Endodermal cell (in vitro differentiated cells): ENCODE measurements around the gene CD58. TPM values are rescaled to one million over a fixed set of nuclear protein-coding genes. Genes with fewer than 3 reads are reported as not detected.

Experiments used
- DNase-seq: peaks from one replicate; pipeline ENCODE4 v3.0.0-alpha.2; 2017
- H3K27ac ChIP-seq: 2 replicates; pipeline ENCODE4 v1.5.1; 2013; ENCODE audit warnings: mild to moderate bottlenecking, low read depth, low read length, moderate library complexity
- H3K27me3 ChIP-seq: 2 replicates; pipeline ENCODE4 v1.6.1; 2013; ENCODE audit warnings: mild to moderate bottlenecking, low read length, moderate library complexity; ENCODE audit not compliant: insufficient read depth, control insufficient read depth, poor library complexity, severe bottlenecking
- H3K36me3 ChIP-seq: 2 replicates; pipeline ENCODE4 v1.7.0; 2013; ENCODE audit warnings: mild to moderate bottlenecking, low read length, moderate library complexity; ENCODE audit not compliant: control insufficient read depth, insufficient read depth
- H3K4me1 ChIP-seq: one replicate; pipeline ENCODE4 v1.7.0; 2013; ENCODE audit warnings: low read length; ENCODE audit not compliant: control insufficient read depth, insufficient read depth
- H3K4me3 ChIP-seq: 2 replicates; pipeline ENCODE4 v1.5.1; 2013; ENCODE audit warnings: mild to moderate bottlenecking, low read length, moderate library complexity
- H3K9ac ChIP-seq: 2 replicates; pipeline ENCODE4 v1.6.1; 2013; ENCODE audit warnings: mild to moderate bottlenecking, low read length, moderate library complexity; ENCODE audit not compliant: poor library complexity, severe bottlenecking; ENCODE audit errors: extremely low read depth
- H3K9me3 ChIP-seq: 2 replicates; pipeline ENCODE4 v1.6.1; 2013; ENCODE audit warnings: mild to moderate bottlenecking, low read length, moderate library complexity; ENCODE audit not compliant: control insufficient read depth
- H3K27ac Mint-ChIP-seq: 2 replicates; pipeline ENCODE4 v1.8.0; 2020; ENCODE audit warnings: mixed read lengths
- H3K27me3 Mint-ChIP-seq: 2 replicates; pipeline ENCODE4 v1.8.0; 2021; ENCODE audit warnings: mild to moderate bottlenecking, mixed read lengths; ENCODE audit not compliant: insufficient read depth
- H3K36me3 Mint-ChIP-seq: 2 replicates; pipeline ENCODE4 v1.8.0; 2020; ENCODE audit warnings: low read depth, mixed read lengths
- H3K4me1 Mint-ChIP-seq: 2 replicates; pipeline ENCODE4 v1.8.0; 2020; ENCODE audit warnings: mixed read lengths
- H3K4me3 Mint-ChIP-seq: 2 replicates; pipeline ENCODE4 v1.8.0; 2020; ENCODE audit warnings: mild to moderate bottlenecking, moderate library complexity, mixed read lengths
- H3K9me3 Mint-ChIP-seq: 2 replicates; pipeline ENCODE4 v1.8.0; 2020; ENCODE audit warnings: mild to moderate bottlenecking, mixed read lengths
- WGBS, 2 experiments: methylation state at CpG; one replicate each; pipeline versions ENCODE4 v1.1.5 to v1.1.7; 2013; ENCODE audit warnings: missing lambda C conversion rate in 2 of 2, mixed read lengths in 1 of 2; ENCODE audit not compliant: insufficient coverage in 1 of 2, insufficient read length in 1 of 2; 5-methylcytosine and 5-hydroxymethylcytosine counted together
- total RNA-seq, 2 donors: library from RNA; stranded (reverse); fragmentation: NEBNext Ultra II Directional in 1 of 2; extraction: Animal tissue kit (Norgen Biotek cat#: 25700) in 1 of 2; gene quantifications; 2 replicates in 1 of 2; 3 replicates in 1 of 2; pipeline ENCODE4 v1.2.1, GENCODE V29; 2021
- TF ChIP-seq, protein P1 (sequence below): fragments of 200-600 bp; sonication (generic); conservative IDR thresholded peaks from 2 replicates; pipeline ENCODE4 v1.5.0; 2021; ENCODE audit warnings: antibody characterized with exemption, mild to moderate bottlenecking

CD58 gene
- total RNA-seq, 2 donors from 2014 or later, result 4.6 to 5.9 TPM

DNA sequence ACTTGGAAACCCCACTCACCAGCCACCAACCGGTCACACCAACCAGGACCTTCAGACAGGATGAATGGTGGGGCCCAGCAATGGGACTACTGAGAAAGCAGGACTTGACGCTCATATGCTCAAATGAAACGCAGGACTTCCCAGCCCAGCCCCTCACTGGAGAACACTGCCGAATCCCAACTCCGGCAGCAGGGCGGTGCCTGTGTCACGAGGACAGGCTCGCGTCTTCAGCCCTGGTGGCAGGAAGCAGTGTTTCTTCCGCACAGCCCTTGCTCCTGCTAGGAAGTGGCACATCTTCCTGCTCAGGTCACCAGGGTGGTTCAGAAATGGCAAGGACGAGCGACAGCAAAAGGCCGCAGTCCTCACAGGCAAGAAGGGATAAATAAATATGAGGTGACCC, 38.9 kb downstream of the CD58 start:
- DNase-seq, result no peak
- Mint-ChIP-seq H3K4me1 (no peaks in the 10 kb centered on the region), H3K27me3 (peaks cover 2% of the 10 kb centered on the region), H3K27ac (no peak overlapping the region), H3K36me3 (peaks cover 32% of the 10 kb centered on the region), H3K9me3 (peaks cover 17% of the 10 kb centered on the region), H3K4me3 (no peak overlapping the region)
- Histone ChIP-seq H3K27ac (no peak overlapping the region), H3K36me3 (peaks cover 7% of the 10 kb centered on the region), H3K4me1 (no peaks in the 10 kb centered on the region), H3K9me3 (peaks cover 9% of the 10 kb centered on the region), H3K4me3 (no peak overlapping the region), H3K27me3 (no peaks in the 10 kb centered on the region), H3K9ac (no peak overlapping the region)
- 87 to 95% methylated on average over 13 of the region's 13 CpGs for WGBS, 2 experiments
- TF ChIP-seq, protein P1, sequence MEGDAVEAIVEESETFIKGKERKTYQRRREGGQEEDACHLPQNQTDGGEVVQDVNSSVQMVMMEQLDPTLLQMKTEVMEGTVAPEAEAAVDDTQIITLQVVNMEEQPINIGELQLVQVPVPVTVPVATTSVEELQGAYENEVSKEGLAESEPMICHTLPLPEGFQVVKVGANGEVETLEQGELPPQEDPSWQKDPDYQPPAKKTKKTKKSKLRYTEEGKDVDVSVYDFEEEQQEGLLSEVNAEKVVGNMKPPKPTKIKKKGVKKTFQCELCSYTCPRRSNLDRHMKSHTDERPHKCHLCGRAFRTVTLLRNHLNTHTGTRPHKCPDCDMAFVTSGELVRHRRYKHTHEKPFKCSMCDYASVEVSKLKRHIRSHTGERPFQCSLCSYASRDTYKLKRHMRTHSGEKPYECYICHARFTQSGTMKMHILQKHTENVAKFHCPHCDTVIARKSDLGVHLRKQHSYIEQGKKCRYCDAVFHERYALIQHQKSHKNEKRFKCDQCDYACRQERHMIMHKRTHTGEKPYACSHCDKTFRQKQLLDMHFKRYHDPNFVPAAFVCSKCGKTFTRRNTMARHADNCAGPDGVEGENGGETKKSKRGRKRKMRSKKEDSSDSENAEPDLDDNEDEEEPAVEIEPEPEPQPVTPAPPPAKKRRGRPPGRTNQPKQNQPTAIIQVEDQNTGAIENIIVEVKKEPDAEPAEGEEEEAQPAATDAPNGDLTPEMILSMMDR, result no peak

DNA sequence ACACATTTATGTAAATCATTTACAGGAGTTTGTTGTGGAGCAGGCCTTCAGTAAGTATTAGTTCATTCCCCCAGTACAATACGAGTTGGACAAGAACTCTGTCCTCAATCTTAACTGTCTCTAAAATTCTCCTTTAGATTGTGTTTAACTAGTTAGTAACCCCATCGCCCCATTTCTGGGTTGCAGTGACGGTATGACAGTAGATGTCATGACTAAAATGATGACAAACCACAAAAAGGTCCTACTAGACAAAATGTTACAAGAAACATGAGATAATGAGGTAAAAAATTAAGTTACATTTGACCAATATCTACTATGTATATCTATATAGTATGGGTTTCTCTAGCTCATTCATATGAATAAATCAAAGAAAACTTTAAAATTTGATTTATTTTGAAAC, 41.1 kb downstream of the CD58 start:
- H3K4me3 Mint-ChIP-seq, result no peak overlapping the region
- H3K36me3 Mint-ChIP-seq, result peaks cover 20% of the 10 kb centered on the region
- 90 to 92% methylated on average over 2 to 3 of the region's 3 CpGs for WGBS, 2 experiments
- no peak overlapping the region for H3K4me3 ChIP-seq
- H3K9ac ChIP-seq, result no peak overlapping the region
- H3K4me1 ChIP-seq, result no peaks in the 10 kb centered on the region
- no peak overlapping the region for H3K27ac Mint-ChIP-seq
- DNase-seq, result no peak
- TF ChIP-seq, protein P1, result no peak
- H3K27me3 ChIP-seq, result no peaks in the 10 kb centered on the region
- no peaks in the 10 kb centered on the region for H3K4me1 Mint-ChIP-seq
- no peak overlapping the region for H3K27ac ChIP-seq
- H3K27me3 Mint-ChIP-seq, result peaks cover 2% of the 10 kb centered on the region
- H3K9me3 Mint-ChIP-seq, result peaks cover 11% of the 10 kb centered on the region
- H3K9me3 ChIP-seq, result peaks cover 11% of the 10 kb centered on the region
- H3K36me3 ChIP-seq, result no peaks in the 10 kb centered on the region

DNA sequence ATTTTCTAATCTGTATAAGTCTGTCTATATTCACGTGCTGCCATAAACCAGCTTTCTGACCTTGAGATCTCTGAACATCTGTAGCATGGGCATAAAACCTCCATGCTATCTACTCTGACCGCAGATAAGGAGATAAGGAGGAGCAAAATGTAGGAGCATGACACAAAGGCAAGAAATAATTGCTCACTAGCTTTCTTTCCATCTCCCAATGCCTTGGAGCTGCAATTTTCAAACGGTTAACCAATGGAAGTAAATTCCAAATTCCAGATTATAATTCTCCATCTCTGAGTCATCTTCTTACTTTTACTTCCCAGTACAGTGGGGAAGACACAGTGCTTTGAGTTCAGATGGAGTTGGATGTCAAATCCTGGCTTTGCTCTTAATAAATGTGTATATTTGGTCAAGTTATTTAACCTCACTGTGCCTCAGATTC, 41.6 kb downstream of the CD58 start:
- H3K36me3 Mint-ChIP-seq, result peaks cover 18% of the 10 kb centered on the region
- Histone ChIP-seq H3K4me1 (no peaks in the 10 kb centered on the region), H3K36me3 (no peaks in the 10 kb centered on the region), H3K9me3 (peaks cover 11% of the 10 kb centered on the region), H3K27me3 (no peaks in the 10 kb centered on the region), H3K4me3 (no peak overlapping the region), H3K27ac (no peak overlapping the region), H3K9ac (no peak overlapping the region)
- TF ChIP-seq, protein P1, result no peak
- H3K9me3 Mint-ChIP-seq, result peaks cover 9% of the 10 kb centered on the region
- H3K27ac Mint-ChIP-seq, result no peak overlapping the region
- H3K27me3 Mint-ChIP-seq, result peaks cover 2% of the 10 kb centered on the region
- 83 to 94% methylated on average over 3 of the region's 3 CpGs for WGBS, 2 experiments
- no peak for DNase-seq
- H3K4me3 Mint-ChIP-seq, result no peak overlapping the region
- no peaks in the 10 kb centered on the region for H3K4me1 Mint-ChIP-seq
